Coronary artery (tissue), 2 donors: Measurements from ENCODE around the gene USP22.

Source experiments
- DNase-seq: peaks from one replicate; pipeline ENCODE4 v3.0.0-alpha.2; 2017; ENCODE audit warnings: low spot score
- H3K27ac ChIP-seq, 2 donors: fragments of 200-600 bp; sonication (generic); one replicate each; pipeline ENCODE4 v1.5.1; 2016 to 2019
- H3K4me3 ChIP-seq: fragments of 200-600 bp; sonication (generic); 2 replicates; pipeline ENCODE4 v1.5.1; 2016; ENCODE audit warnings: mild to moderate bottlenecking, moderate library complexity
- CTCF ChIP-seq: fragments of 200-600 bp; sonication (generic); IDR thresholded peaks from one replicate; pipeline ENCODE4 v1.5.1; 2019; ENCODE audit warnings: antibody characterized with exemption

The USP22 gene

GRCh38 chr17:21013983-21014382 lies 28.8 kb downstream of the USP22 start:
- H3K27ac ChIP-seq, result no peak overlapping the region

GRCh38 chr17:21012736-21013135 lies 30.1 kb downstream of the USP22 start:
- no peak overlapping the region for H3K4me3 ChIP-seq
- no peak overlapping the region for H3K27ac ChIP-seq
- no peak for DNase-seq
- TF ChIP-seq CTCF, result no peak

More at GRCh38 chr17:21013983-21014382, 28.8 kb downstream of the USP22 start:
- TF ChIP-seq CTCF, result no peak
- no peak overlapping the region for H3K4me3 ChIP-seq
- no peak for DNase-seq

- TF ChIP-seq CTCF, result no peak
- H3K27ac ChIP-seq, result no peak overlapping the region
- no peak for DNase-seq
- no peak overlapping the region for H3K4me3 ChIP-seq
These were observed 31.9 kb downstream of the USP22 start for GRCh38 chr17:21010705-21011596.

GRCh38 chr17:21008992-21009671 lies 33.7 kb downstream of the USP22 start:
- TF ChIP-seq CTCF, result no peak
- DNase-seq, result no peak
- Histone ChIP-seq H3K27ac (no peak overlapping the region), H3K4me3 (no peak overlapping the region)

- no peak overlapping the region for H3K27ac ChIP-seq
- no peak for TF ChIP-seq CTCF
- no peak for DNase-seq
- no peak overlapping the region for H3K4me3 ChIP-seq
These were observed 34.5 kb downstream of the USP22 start for GRCh38 chr17:21008160-21008915.

GRCh38 chr17:21007646-21008045 lies 35.2 kb downstream of the USP22 start:
- Histone ChIP-seq H3K27ac (no peak overlapping the region), H3K4me3 (no peak overlapping the region)
- no peak for TF ChIP-seq CTCF
- no peak for DNase-seq
